Fibroblast of skin of left quadriceps (primary cell): ENCODE results near the gene PRDX3.
"Not testable (repeated sequence)": the region's sequence is repeated elsewhere in the genome, so short reads cannot be mapped to it uniquely, and the experiment has no call there.

Experiments
- DNase-seq, 2 experiments: peaks; one replicate each; pipeline ENCODE4 v3.0.0-alpha.2; 2013; ENCODE audit warnings: low read depth in 2 of 2

Gene PRDX3

GRCh38 chr10:119206603-119207365, 28.2 kb upstream of the PRDX3 start:
- no peak for DNase-seq

GRCh38 chr10:119205894-119206602, 27.4 kb upstream of the PRDX3 start:
- no peak for DNase-seq

GRCh38 chr10:119203006-119203405, 24.4 kb upstream of the PRDX3 start:
- DNase-seq = peak in 1 of 2 experiments; percentile 43

- no peak for DNase-seq
These were observed 22.6 kb upstream of the PRDX3 start for GRCh38 chr10:119201233-119201632.

GRCh38 chr10:119199231-119199992, 20.8 kb upstream of the PRDX3 start:
- DNase-seq = peak in 1 of 2 experiments; percentile 64

GRCh38 chr10:119198438-119198837, 19.8 kb upstream of the PRDX3 start:
- DNase-seq = no peak

- no peak for DNase-seq
These were observed 19.3 kb upstream of the PRDX3 start for GRCh38 chr10:119197921-119198320.

GRCh38 chr10:119191881-119192280, 13.3 kb upstream of the PRDX3 start:
- no peak for DNase-seq

GRCh38 chr10:119190954-119191785, 12.6 kb upstream of the PRDX3 start:
- DNase-seq = no peak

GRCh38 chr10:119190353-119190752, 11.7 kb upstream of the PRDX3 start:
- DNase-seq = peak; percentile 91 to 93

- no peak for DNase-seq
These were observed 11.2 kb upstream of the PRDX3 start for GRCh38 chr10:119189811-119190282.

- no peak for DNase-seq
These were observed 5.2 kb upstream of the PRDX3 start for GRCh38 chr10:119183664-119184412.

- DNase-seq = not testable (repeated sequence)
These were observed 2.3 kb upstream of the PRDX3 start for GRCh38 chr10:119180850-119181400.

- DNase-seq = no peak
These were observed 772 bp downstream of the PRDX3 start for GRCh38 chr10:119177708-119178371.

GRCh38 chr10:119176166-119176565, 2.4 kb downstream of the PRDX3 start:
- DNase-seq = no peak

- DNase-seq = no peak
These were observed 4.5 kb downstream of the PRDX3 start for GRCh38 chr10:119174109-119174508.

GRCh38 chr10:119167041-119167440, 11.6 kb downstream of the PRDX3 start:
- DNase-seq = no peak

GRCh38 chr10:119166564-119166963, 12.0 kb downstream of the PRDX3 start:
- DNase-seq = no peak

- DNase-seq = no peak
These were observed 12.5 kb downstream of the PRDX3 start for GRCh38 chr10:119166118-119166500.
